SK-N-SH treated with all-trans-retinoic acid at 6 μM for 48 hours (cell line): ENCODE measurements around the gene PTGER3.

Experiments used
- ATAC-seq: fragments of 200-7000 bp; cut with Tn5 transposase; 3 replicates; pipeline ENCODE4 v1.9.1; 2020; ENCODE audit warnings: mild to moderate bottlenecking, moderate library complexity
- ARNTL ChIP-seq: fragments of 450-650 bp; formaldehyde crosslinking; IDR thresholded peaks from 2 replicates; pipeline ENCODE4 v1.5.0; 2020; ENCODE audit warnings: low read depth, mild to moderate bottlenecking, moderate library complexity, borderline replicate concordance
- BACH2 ChIP-seq: fragments of 250-450 bp; sonication (Bioruptor Pico); IDR thresholded peaks from 2 replicates; pipeline ENCODE4 v1.9.0; 2021; ENCODE audit warnings: mild to moderate bottlenecking, borderline replicate concordance
- CSDC2 ChIP-seq: fragments of 250-450 bp; sonication (Bioruptor Pico); IDR thresholded peaks from 2 replicates; pipeline ENCODE4 v1.5.0; 2020; ENCODE audit warnings: mild to moderate bottlenecking, moderate library complexity
- ESRRG ChIP-seq: fragments of 250-450 bp; sonication (Bioruptor Pico); IDR thresholded peaks from 2 replicates; pipeline ENCODE4 v1.6.1; 2021; ENCODE audit warnings: mild to moderate bottlenecking
- GLIS3 ChIP-seq: fragments of 250-450 bp; sonication (Bioruptor Pico); IDR thresholded peaks from 2 replicates; pipeline ENCODE4 v1.5.0; 2020; ENCODE audit warnings: mild to moderate bottlenecking, moderate library complexity
- ISL1 ChIP-seq: fragments of 250-450 bp; sonication (Bioruptor Pico); IDR thresholded peaks from 2 replicates; pipeline ENCODE4 v2.1.2; 2022; ENCODE audit warnings: mild to moderate bottlenecking, moderate library complexity
- OSR1 ChIP-seq: fragments of 250-450 bp; sonication (Bioruptor Pico); IDR thresholded peaks from 2 replicates; pipeline ENCODE4 v1.8.0; 2022; ENCODE audit warnings: moderate library complexity, mild to moderate bottlenecking, inconsistent platforms
- PPARA ChIP-seq: fragments of 250-450 bp; sonication (Bioruptor Pico); IDR thresholded peaks from 2 replicates; pipeline ENCODE4 v1.5.0; 2020; ENCODE audit warnings: mild to moderate bottlenecking, borderline replicate concordance
- RARB ChIP-seq: fragments of 250-450 bp; sonication (Bioruptor Pico); IDR thresholded peaks from 2 replicates; pipeline ENCODE4 v1.8.0; 2021; ENCODE audit warnings: mild to moderate bottlenecking, moderate library complexity
- SNAI2 ChIP-seq: fragments of 250-450 bp; sonication (Bioruptor Pico); IDR thresholded peaks from 2 replicates; pipeline ENCODE4 v1.5.0; 2020; ENCODE audit warnings: mild to moderate bottlenecking, moderate library complexity
- TCF4 ChIP-seq: fragments of 250-450 bp; sonication (Bioruptor Pico); IDR thresholded peaks from 2 replicates; pipeline ENCODE4 v1.8.0; 2021; ENCODE audit warnings: mild to moderate bottlenecking, moderate library complexity, borderline replicate concordance
- TOX ChIP-seq: fragments of 250-450 bp; sonication (Bioruptor Pico); IDR thresholded peaks from 2 replicates; pipeline ENCODE4 v1.8.0; 2021; ENCODE audit warnings: mild to moderate bottlenecking, moderate library complexity, borderline replicate concordance
- ZC3H10 ChIP-seq: fragments of 250-450 bp; sonication (Bioruptor Pico); IDR thresholded peaks from 2 replicates; pipeline ENCODE4 v1.5.1; 2021; ENCODE audit warnings: mild to moderate bottlenecking, moderate library complexity
- ZFP3 ChIP-seq: fragments of 250-450 bp; sonication (Bioruptor Pico); IDR thresholded peaks from 2 replicates; pipeline ENCODE4 v1.5.0; 2020; ENCODE audit warnings: mild to moderate bottlenecking, moderate library complexity
- ZFP30 ChIP-seq: fragments of 450-650 bp; formaldehyde crosslinking; IDR thresholded peaks from 2 replicates; pipeline ENCODE4 v1.5.0; 2022; ENCODE audit warnings: mild to moderate bottlenecking, moderate library complexity
- ZNF565 ChIP-seq: fragments of 450-650 bp; formaldehyde crosslinking; conservative IDR thresholded peaks from 2 replicates; pipeline ENCODE4 v1.5.0; 2020; ENCODE audit warnings: low read depth, mild to moderate bottlenecking, moderate library complexity
- ZNF8 ChIP-seq: fragments of 450-650 bp; formaldehyde crosslinking; IDR thresholded peaks from 2 replicates; pipeline ENCODE4 v1.5.0; 2020; ENCODE audit warnings: mild to moderate bottlenecking, moderate library complexity
- TF ChIP-seq, protein P1 (sequence below): fragments of 250-450 bp; sonication (Bioruptor Pico); IDR thresholded peaks from 2 replicates; pipeline ENCODE4 v1.8.0; 2020; ENCODE audit warnings: mild to moderate bottlenecking, moderate library complexity, borderline replicate concordance
- TF ChIP-seq, protein P2 (sequence below): fragments of 250-450 bp; sonication (Bioruptor Pico); IDR thresholded peaks from 2 replicates; pipeline ENCODE4 v1.5.0; 2020; ENCODE audit warnings: mild to moderate bottlenecking, moderate library complexity
- TF ChIP-seq, protein P3 (sequence below): fragments of 250-450 bp; sonication (Bioruptor Pico); IDR thresholded peaks from 2 replicates; pipeline ENCODE4 v1.5.1; 2020; ENCODE audit warnings: low read depth, mild to moderate bottlenecking, moderate library complexity
- TF ChIP-seq, protein P4 (sequence below): fragments of 250-450 bp; sonication (Bioruptor Pico); IDR thresholded peaks from 2 replicates; pipeline ENCODE4 v1.8.0; 2021; ENCODE audit warnings: low read depth, mild to moderate bottlenecking, moderate library complexity, borderline replicate concordance
- TF ChIP-seq, protein P5 (sequence below): fragments of 250-450 bp; sonication (Bioruptor Pico); IDR thresholded peaks from 2 replicates; pipeline ENCODE4 v1.5.1; 2021; ENCODE audit warnings: mild to moderate bottlenecking, moderate library complexity

The PTGER3 gene

DNA sequence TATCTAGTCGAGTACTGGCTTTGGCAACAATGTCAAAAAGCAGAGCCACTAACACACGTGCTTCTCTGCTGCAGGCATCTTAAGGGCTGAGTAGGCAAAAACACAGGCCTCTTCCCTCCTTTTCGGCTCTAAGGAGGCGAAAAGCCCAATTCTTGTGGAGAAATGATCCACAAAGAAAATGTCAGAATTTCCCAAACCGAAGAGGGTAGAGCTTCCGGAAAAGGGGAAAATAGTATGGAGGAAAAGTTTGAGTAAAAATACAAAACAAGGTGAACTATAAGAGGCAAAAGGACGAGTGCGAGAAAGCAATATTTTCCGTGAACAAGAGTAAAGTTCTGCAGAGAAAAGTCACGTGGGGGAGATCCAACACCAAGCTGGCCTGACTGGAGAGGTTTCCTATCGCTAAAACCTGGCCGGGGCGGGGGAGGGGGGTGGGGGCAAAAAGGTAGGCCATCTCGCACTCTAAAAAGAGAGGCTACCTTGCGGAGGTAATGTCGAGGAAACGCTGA lies 32.7 kb upstream of the PTGER3 start:
- peak; percentile 52 for ATAC-seq
- TF ChIP-seq TCF4 (CRISPR knock-in tag) (no peak), ARNTL (CRISPR knock-in tag) (no peak), TOX (CRISPR knock-in tag) (no peak), OSR1 (CRISPR knock-in tag) (no peak), GLIS3 (CRISPR knock-in tag) (no peak), ZNF565 (CRISPR knock-in tag) (no peak)
- TF ChIP-seq, protein P1, sequence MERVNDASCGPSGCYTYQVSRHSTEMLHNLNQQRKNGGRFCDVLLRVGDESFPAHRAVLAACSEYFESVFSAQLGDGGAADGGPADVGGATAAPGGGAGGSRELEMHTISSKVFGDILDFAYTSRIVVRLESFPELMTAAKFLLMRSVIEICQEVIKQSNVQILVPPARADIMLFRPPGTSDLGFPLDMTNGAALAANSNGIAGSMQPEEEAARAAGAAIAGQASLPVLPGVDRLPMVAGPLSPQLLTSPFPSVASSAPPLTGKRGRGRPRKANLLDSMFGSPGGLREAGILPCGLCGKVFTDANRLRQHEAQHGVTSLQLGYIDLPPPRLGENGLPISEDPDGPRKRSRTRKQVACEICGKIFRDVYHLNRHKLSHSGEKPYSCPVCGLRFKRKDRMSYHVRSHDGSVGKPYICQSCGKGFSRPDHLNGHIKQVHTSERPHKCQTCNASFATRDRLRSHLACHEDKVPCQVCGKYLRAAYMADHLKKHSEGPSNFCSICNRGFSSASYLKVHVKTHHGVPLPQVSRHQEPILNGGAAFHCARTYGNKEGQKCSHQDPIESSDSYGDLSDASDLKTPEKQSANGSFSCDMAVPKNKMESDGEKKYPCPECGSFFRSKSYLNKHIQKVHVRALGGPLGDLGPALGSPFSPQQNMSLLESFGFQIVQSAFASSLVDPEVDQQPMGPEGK = no peak
- TF ChIP-seq, all 23 proteins: peak for 0

DNA sequence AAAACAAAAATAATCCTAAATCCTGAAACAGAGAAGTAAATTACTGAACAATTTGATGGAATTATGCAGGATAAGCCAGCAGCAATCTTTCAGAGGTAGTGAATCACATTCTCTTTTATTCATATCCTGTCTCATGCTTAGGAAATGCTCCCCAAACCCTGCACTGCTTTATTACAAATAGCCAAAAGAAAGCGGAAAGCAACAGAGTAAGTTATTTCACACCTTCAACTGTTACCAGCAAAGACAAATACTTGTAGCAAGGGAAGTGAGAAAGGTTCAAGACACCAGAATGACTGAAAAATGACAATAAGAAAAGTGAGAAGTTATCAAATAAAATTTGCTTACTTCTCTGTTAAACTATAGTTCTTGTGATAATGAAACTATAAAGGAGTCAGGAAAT lies 27.1 kb upstream of the PTGER3 start:
- ATAC-seq = no peak
- TF ChIP-seq ARNTL (CRISPR knock-in tag) (no peak), ZNF565 (CRISPR knock-in tag) (no peak), ISL1 (CRISPR knock-in tag) (no peak), RARB (CRISPR knock-in tag) (no peak), ZFP3 (CRISPR knock-in tag) (no peak), SNAI2 (no peak), OSR1 (CRISPR knock-in tag) (no peak), BACH2 (CRISPR knock-in tag) (no peak)
- TF ChIP-seq, protein P2, sequence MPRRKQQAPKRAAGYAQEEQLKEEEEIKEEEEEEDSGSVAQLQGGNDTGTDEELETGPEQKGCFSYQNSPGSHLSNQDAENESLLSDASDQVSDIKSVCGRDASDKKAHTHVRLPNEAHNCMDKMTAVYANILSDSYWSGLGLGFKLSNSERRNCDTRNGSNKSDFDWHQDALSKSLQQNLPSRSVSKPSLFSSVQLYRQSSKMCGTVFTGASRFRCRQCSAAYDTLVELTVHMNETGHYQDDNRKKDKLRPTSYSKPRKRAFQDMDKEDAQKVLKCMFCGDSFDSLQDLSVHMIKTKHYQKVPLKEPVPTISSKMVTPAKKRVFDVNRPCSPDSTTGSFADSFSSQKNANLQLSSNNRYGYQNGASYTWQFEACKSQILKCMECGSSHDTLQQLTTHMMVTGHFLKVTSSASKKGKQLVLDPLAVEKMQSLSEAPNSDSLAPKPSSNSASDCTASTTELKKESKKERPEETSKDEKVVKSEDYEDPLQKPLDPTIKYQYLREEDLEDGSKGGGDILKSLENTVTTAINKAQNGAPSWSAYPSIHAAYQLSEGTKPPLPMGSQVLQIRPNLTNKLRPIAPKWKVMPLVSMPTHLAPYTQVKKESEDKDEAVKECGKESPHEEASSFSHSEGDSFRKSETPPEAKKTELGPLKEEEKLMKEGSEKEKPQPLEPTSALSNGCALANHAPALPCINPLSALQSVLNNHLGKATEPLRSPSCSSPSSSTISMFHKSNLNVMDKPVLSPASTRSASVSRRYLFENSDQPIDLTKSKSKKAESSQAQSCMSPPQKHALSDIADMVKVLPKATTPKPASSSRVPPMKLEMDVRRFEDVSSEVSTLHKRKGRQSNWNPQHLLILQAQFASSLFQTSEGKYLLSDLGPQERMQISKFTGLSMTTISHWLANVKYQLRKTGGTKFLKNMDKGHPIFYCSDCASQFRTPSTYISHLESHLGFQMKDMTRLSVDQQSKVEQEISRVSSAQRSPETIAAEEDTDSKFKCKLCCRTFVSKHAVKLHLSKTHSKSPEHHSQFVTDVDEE = no peak
- TF ChIP-seq, protein P3, sequence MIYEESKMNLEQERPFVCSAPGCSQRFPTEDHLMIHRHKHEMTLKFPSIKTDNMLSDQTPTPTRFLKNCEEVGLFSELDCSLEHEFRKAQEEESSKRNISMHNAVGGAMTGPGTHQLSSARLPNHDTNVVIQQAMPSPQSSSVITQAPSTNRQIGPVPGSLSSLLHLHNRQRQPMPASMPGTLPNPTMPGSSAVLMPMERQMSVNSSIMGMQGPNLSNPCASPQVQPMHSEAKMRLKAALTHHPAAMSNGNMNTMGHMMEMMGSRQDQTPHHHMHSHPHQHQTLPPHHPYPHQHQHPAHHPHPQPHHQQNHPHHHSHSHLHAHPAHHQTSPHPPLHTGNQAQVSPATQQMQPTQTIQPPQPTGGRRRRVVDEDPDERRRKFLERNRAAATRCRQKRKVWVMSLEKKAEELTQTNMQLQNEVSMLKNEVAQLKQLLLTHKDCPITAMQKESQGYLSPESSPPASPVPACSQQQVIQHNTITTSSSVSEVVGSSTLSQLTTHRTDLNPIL (CRISPR knock-in tag) = no peak
- TF ChIP-seq, protein P4, sequence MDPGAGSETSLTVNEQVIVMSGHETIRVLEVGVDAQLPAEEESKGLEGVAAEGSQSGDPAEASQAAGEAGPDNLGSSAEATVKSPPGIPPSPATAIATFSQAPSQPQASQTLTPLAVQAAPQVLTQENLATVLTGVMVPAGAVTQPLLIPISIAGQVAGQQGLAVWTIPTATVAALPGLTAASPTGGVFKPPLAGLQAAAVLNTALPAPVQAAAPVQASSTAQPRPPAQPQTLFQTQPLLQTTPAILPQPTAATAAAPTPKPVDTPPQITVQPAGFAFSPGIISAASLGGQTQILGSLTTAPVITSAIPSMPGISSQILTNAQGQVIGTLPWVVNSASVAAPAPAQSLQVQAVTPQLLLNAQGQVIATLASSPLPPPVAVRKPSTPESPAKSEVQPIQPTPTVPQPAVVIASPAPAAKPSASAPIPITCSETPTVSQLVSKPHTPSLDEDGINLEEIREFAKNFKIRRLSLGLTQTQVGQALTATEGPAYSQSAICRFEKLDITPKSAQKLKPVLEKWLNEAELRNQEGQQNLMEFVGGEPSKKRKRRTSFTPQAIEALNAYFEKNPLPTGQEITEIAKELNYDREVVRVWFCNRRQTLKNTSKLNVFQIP = no peak

DNA sequence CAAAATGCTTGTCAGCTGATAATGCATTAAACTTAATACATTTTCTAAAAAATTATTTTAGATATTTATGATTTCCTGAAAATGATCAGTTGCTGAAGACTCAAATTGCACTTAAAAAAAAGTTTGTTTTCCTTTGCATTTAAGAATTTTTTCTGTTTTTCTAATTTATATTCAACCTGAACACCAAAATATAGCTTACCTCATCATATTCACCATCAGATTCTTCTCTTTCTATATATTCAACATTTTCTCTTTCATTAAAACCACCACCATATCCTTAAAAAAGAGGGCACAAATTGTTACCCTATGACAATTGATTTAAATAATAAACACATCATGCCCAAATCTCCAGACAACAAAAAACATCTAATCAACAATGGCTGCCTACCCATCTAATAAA lies 24.7 kb upstream of the PTGER3 start:
- no peak for TF ChIP-seq ZFP30 (CRISPR knock-in tag)
- no peak for TF ChIP-seq OSR1 (CRISPR knock-in tag)
- no peak for TF ChIP-seq TOX (CRISPR knock-in tag)
- ATAC-seq = no peak

DNA sequence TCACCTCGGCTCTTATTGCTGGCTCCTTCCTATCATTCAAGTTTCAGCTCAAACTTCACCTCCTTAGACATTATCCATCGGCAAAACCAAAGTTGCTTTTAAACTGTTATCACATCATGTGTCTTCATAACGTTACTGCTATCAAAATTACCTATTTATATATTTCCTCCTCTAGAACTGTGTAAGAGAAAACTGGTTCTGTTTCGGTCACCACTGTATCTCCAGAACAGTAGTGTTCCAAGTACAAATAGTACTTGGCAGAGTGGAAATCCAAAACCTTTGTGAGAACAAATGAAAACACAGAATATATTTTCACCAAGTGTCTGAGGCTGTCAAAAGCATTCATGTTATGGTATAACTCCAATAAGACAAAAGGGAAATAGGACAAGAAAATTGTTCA lies 24.1 kb upstream of the PTGER3 start:
- TF ChIP-seq ZC3H10 (CRISPR knock-in tag) (no peak), PPARA (CRISPR knock-in tag) (no peak), ESRRG (CRISPR knock-in tag) (no peak), CSDC2 (CRISPR knock-in tag) (no peak), ZNF565 (CRISPR knock-in tag) (no peak), ARNTL (CRISPR knock-in tag) (no peak), TCF4 (CRISPR knock-in tag) (no peak), SNAI2 (no peak), OSR1 (CRISPR knock-in tag) (no peak), ZNF8 (no peak), BACH2 (CRISPR knock-in tag) (no peak), GLIS3 (CRISPR knock-in tag) (no peak), ZFP30 (CRISPR knock-in tag) (no peak)
- TF ChIP-seq, protein P5, sequence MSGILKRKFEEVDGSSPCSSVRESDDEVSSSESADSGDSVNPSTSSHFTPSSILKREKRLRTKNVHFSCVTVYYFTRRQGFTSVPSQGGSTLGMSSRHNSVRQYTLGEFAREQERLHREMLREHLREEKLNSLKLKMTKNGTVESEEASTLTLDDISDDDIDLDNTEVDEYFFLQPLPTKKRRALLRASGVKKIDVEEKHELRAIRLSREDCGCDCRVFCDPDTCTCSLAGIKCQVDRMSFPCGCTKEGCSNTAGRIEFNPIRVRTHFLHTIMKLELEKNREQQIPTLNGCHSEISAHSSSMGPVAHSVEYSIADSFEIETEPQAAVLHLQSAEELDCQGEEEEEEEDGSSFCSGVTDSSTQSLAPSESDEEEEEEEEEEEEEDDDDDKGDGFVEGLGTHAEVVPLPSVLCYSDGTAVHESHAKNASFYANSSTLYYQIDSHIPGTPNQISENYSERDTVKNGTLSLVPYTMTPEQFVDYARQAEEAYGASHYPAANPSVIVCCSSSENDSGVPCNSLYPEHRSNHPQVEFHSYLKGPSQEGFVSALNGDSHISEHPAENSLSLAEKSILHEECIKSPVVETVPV (CRISPR knock-in tag) = no peak
- TF ChIP-seq, protein P2 = no peak
- TF ChIP-seq, protein P4 = no peak
- ATAC-seq = no peak
